ENCODE results near the gene SNX8.

Gene SNX8

GRCh38 chr7:2331707-2332106, 17.5 kb upstream of the SNX8 start:
- TF ChIP-seq CTCF (IDR thresholded peaks at IDR 0.05; ENCODE audit: insufficient read depth, low read length, missing control alignments) = no peak
- ChIA-PET CTCF (no interaction called here), POLR2A (no interaction called here)
- H3K4me3 ChIP-seq (ENCODE audit: low read depth, low read length) = no peak overlapping the region
- no peak for DNase-seq (ENCODE audit: low read depth, low spot score)

DNA sequence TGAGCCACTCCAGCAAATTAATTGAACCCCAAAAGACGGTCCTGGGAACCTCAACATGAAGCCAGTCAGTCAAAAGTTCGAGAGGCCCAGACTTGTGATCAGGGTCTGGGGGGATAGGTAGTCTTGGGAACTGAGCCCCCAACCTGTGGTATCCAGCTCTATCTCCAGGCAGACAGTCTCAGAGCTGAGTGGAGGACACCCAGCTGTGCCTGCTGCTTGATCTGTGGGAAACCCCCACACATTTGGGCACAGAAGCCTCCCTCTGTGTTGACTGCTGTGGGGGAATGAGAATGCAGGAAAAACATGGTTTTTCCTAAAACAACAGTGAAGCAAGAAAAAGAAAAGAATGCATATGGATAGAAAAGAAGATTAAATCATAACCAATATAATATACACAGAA, 16.3 kb upstream of the SNX8 start:
- no peak for DNase-seq (ENCODE audit: low read depth, low spot score)
- CTCF ChIA-PET = no interaction called here
- no peak overlapping the region for H3K4me3 ChIP-seq (ENCODE audit: low read depth, low read length)
- TF ChIP-seq CTCF (IDR thresholded peaks at IDR 0.05; ENCODE audit: insufficient read depth, low read length, missing control alignments) = no peak
- POLR2A ChIA-PET = no interaction called here

- H3K4me3 ChIP-seq (ENCODE audit: low read depth, low read length) = no peak overlapping the region
- ChIA-PET POLR2A (no interaction called here), CTCF (interaction anchor here (1.0 kb wide), 1 partner anchor 23 kb away, joined by 3 read pairs; no protein-coding TSS in a partner anchor)
- no peak for DNase-seq (ENCODE audit: low read depth, low spot score)
- no peak for TF ChIP-seq CTCF (IDR thresholded peaks at IDR 0.05; ENCODE audit: insufficient read depth, low read length, missing control alignments)
These were observed 12.7 kb upstream of the SNX8 start for GRCh38 chr7:2326951-2327350.

- DNase-seq (ENCODE audit: low read depth, low spot score) = no peak
- no peak for TF ChIP-seq CTCF (IDR thresholded peaks at IDR 0.05; ENCODE audit: insufficient read depth, low read length, missing control alignments)
- ChIA-PET CTCF (interaction anchor here (1.2 to 2.2 kb wide), 2 partner anchors 20 to 23 kb away, joined by 3 to 6 read pairs; no protein-coding TSS in a partner anchor), POLR2A (no interaction called here)
- H3K4me3 ChIP-seq (ENCODE audit: low read depth, low read length) = no peak overlapping the region
These were observed 10.9 kb upstream of the SNX8 start for GRCh38 chr7:2325162-2325561.

- no peak overlapping the region for H3K4me3 ChIP-seq (ENCODE audit: low read depth, low read length)
- ChIA-PET POLR2A (no interaction called here), CTCF (interaction anchor here (0.9 to 1.3 kb wide), 2 partner anchors 27 to 98 kb away, joined by 3 to 5 read pairs; no protein-coding TSS in a partner anchor)
- TF ChIP-seq CTCF (IDR thresholded peaks at IDR 0.05; ENCODE audit: insufficient read depth, low read length, missing control alignments) = peak; percentile 34
- no peak for DNase-seq (ENCODE audit: low read depth, low spot score)
These were observed 6.8 kb upstream of the SNX8 start for GRCh38 chr7:2321020-2321419.

GRCh38 chr7:2317556-2318293, 3.5 kb upstream of the SNX8 start:
- POLR2A ChIA-PET = interaction anchor here (1.7 kb wide), 1 partner anchor 36 kb away, joined by 4 read pairs; the partner anchor contains the start of gene EIF3B
- no peak for DNase-seq (ENCODE audit: low read depth, low spot score)
- H3K4me3 ChIP-seq (ENCODE audit: low read depth, low read length) = no peak overlapping the region
- no peak for TF ChIP-seq CTCF (IDR thresholded peaks at IDR 0.05; ENCODE audit: insufficient read depth, low read length, missing control alignments)
- CTCF ChIA-PET = interaction anchor here (1.3 kb wide), 1 partner anchor 30 kb away, joined by 3 read pairs; no protein-coding TSS in a partner anchor
